Uterus (tissue), 2 donors: ENCODE measurements around the gene VSIG4.

Experiments used
- POLR2A ChIP-seq, 2 donors: fragments of 450-650 bp; IDR thresholded peaks; one replicate each; pipeline ENCODE4 v1.6.1; 2016; ENCODE audit warnings: antibody characterized with exemption in 2 of 2, mild to moderate bottlenecking in 1 of 2, moderate library complexity in 1 of 2
- TF ChIP-seq, protein P1 (sequence below), 4 experiments: fragments of 200-600 bp in 2 of 4; fragments of 450-650 bp in 2 of 4; sonication (generic) in 2 of 4; IDR thresholded peaks; one replicate each; pipeline ENCODE4 v1.5.1; 2016 to 2019; ENCODE audit warnings: antibody characterized with exemption in 4 of 4, mild to moderate bottlenecking in 2 of 4, moderate library complexity in 1 of 4

- TF ChIP-seq, protein P1, sequence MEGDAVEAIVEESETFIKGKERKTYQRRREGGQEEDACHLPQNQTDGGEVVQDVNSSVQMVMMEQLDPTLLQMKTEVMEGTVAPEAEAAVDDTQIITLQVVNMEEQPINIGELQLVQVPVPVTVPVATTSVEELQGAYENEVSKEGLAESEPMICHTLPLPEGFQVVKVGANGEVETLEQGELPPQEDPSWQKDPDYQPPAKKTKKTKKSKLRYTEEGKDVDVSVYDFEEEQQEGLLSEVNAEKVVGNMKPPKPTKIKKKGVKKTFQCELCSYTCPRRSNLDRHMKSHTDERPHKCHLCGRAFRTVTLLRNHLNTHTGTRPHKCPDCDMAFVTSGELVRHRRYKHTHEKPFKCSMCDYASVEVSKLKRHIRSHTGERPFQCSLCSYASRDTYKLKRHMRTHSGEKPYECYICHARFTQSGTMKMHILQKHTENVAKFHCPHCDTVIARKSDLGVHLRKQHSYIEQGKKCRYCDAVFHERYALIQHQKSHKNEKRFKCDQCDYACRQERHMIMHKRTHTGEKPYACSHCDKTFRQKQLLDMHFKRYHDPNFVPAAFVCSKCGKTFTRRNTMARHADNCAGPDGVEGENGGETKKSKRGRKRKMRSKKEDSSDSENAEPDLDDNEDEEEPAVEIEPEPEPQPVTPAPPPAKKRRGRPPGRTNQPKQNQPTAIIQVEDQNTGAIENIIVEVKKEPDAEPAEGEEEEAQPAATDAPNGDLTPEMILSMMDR (IDR thresholded peaks at IDR 0.05): no peak
- TF ChIP-seq POLR2A (IDR thresholded peaks at IDR 0.05): no peak
These were observed 32.0 kb downstream of the VSIG4 start for GRCh38 chrX:66007851-66008250.
